Stimulated activated CD4-positive, alpha-beta T cell treated with anti-CD3 and anti-CD28 coated beads, TNF-alpha, amount 100 ng/mL, for 24 hours (primary cell): ENCODE data around the gene TMEM255B.
"Not testable (repeated sequence)": the region's sequence is repeated elsewhere in the genome, so short reads cannot be mapped to it uniquely, and the experiment has no call there.

ENCODE experiments used
- DNase-seq, 3 experiments: peaks; one replicate each; pipeline ENCODE4 v3.0.0-alpha.2; 2020; ENCODE audit warnings: low read depth in 3 of 3

The TMEM255B gene

DNA sequence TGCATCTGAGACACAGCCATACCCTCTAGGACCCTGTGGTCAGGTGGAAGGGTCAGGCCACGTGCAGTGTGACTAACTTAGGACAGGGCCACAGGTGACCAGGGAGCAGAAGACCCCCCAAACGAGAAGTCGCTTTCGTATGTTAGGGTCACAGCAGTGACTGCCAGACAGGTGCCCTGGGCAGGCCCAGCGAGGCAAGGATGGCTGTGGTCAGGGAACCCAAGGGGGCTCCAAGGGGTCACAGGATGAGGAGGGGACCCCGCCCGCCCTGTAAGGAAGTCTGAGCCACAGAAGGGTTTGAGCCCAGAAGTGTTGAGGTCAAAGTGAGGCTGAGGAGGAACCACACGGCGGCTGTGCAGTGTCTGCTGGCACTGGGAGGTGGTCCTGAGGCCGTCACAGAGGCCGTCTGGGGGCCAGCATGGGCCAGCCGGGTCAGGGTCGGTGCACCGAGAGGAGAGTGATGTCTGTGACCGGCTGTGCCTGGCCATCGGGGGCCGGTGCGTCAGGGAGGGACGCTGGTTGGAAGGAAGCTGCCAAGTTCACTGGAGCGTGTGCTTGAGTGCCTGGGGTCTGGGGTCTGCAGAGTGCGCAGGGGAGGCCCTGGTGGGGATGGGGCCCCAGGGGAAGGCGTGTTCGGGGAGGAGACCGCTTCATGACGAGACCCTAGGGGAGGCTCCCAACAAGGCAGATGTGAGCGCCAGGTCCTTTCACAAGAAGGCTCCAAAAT is 24.8 kb upstream of the TMEM255B start:
- no peak for DNase-seq

DNA sequence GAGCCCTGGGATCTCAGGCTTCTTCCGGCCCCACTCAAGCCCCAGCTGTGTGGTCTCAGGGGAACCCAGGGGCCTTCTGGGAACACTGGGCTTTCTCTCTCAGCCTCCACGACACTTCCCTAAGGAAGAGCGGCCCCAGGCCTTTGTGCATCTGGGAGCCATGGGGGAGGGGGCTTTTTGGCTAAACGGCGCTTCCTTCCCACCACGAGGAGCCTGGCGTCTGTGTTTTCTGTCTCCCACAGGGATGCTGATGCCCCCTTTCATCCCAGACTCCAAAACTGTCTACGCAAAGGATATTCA is 24.2 kb upstream of the TMEM255B start:
- DNase-seq: no peak

DNA sequence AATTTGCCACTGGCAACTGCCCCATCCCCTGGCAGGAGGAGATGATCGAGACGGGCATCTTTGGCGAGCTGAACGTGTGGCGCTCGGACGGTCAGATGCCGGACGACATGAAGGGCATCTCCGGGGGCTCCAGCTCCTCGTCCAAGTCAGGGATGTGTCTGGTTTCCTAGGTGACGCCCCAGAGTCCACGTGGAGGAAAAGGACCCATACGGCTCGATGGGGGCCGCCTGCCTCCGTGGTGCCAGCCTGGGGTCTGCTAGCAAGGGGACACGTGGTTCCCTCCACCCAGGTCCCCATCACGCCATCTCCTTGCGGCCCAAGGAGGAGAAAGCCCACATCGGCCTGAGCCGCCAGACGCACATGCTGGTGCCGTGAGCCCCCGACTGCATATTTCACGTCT is 23.8 kb upstream of the TMEM255B start:
- no peak for DNase-seq

- no peak for DNase-seq
Observed at GRCh38 chr13:113735750-113736149, 23.3 kb upstream of the TMEM255B start.

GRCh38 chr13:113736258-113736731 is 22.7 kb upstream of the TMEM255B start:
- no peak for DNase-seq

- no peak for DNase-seq
Observed at GRCh38 chr13:113737803-113738202, 21.2 kb upstream of the TMEM255B start.

GRCh38 chr13:113739527-113740285 is 19.3 kb upstream of the TMEM255B start:
- DNase-seq: no peak

- DNase-seq: no peak
Observed at GRCh38 chr13:113740286-113740556, 18.8 kb upstream of the TMEM255B start.

DNA sequence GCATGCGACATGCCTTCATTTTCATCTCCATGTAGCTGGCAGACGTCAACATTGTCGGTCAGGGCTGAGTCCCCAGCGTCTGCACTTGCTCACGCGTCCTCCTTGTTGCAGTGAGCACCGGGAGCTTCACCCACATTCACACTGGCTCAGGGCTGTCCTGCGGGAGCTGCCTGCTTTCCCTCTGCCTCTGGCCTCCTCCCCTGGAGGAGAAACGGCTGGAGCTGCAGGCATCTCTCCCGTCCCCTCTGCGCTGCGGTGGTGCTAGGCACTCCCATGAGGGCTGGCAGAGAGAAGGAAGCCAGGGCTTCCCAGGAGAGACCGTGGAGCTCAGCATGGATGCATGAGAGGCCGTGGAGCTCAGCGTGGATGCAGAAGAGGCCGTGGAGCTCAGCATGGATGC is 18.4 kb upstream of the TMEM255B start:
- DNase-seq: no peak

DNA sequence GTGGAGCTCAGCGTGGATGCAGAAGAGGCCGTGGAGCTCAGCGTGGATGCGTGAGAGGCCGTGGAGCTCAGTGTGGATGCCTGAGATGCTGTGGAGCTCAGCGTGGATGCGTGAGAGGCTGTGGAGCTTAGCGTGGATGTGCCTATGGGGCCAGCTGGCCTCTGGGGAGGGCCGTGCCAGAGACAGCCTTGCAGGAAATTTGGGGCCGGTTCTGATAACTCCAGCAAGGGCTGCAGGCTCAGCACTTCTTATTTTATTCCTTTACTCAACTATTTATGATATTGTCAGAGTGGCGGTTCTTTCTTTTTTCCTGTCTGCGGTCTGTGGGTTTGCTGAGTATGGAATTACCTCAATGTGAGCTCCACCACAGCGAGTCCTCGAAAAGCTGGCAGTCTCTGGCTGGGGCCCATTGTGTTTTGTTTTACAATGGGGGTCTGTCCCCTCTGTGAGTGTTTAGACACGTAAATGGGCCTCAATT is 17.8 kb upstream of the TMEM255B start:
- no peak for DNase-seq

- DNase-seq: no peak
Observed at GRCh38 chr13:113742000-113742441, 17.0 kb upstream of the TMEM255B start.

GRCh38 chr13:113742445-113743120 is 16.4 kb upstream of the TMEM255B start:
- no peak for DNase-seq

DNA sequence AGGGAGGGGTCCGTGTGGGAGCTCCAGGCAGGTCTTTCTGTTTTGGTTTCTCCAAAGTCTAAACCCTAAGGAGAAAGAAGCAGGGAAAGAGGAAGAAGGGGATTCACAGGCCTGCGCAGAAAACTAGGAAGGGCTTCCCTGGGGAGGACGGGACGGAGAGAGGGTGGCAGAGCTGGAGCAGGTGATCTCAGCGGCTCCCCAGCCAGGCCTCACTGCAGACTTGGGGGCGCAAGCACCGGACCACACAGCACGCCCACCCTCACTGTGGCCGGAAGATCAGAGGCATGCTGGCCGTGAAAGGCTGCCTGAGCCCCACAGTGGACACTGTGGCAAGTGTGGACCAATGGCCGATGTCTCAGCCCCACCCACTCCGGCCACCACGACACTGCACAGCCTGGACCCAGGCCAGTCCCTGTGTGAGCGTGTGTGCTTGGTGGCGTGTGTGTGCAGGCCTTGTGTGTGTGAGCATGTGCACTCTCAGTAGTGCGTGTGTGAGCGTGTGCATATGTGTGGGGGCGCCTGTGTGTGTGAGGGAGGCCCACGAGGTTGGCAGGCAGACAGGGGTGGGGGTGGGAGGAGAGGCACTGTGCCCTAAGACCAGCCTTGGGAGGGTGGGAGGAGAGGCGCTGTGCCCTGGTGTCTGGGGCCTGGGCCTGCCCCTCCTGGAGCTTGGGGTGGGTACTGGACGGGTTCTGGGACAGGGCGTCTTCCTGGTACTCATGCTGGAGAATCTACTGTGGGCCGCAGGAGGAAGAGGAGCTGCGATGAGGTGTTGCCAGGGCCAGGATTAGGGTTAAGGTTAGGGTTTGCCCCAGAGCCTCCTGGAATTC is 15.4 kb upstream of the TMEM255B start:
- DNase-seq: no peak

DNA sequence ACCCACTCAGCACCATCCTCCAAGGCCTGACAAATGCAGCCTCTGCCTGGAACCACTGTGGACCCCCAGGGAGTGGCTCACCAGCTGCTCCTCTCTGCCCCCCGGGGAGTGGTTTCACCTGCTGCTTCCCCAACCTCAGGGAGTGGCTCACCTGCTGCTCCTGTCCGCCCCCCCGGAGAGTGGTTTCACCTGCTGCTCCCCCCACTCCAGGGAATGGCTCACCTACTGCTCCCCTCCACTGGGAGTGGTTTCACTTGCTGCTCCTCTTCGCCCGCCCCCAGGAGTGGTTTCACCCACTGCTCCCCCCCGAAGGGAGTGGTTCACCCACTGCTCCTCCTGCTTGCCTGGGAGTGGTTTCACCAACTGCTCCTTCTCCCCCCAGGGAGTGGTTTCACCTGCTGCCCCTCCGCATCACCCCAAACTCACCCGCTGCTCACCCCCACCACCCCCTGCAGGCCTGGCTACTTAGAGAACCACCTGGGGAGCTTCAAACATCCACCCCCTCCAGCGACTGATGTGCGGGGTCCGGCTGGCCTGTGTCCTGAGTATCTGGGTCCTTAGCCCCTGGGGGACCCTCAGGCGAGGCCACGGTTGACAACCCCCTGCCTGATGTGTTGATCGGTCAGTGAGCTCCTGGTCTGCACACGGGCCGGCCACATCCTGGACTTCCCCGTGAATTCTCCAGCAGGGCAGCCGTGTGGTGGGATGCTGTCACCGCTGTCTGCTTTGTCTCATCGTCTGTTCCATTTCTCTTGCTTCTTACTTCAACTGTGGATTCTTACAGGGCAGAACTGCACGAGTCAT is 14.6 kb upstream of the TMEM255B start:
- DNase-seq: no peak

GRCh38 chr13:113745059-113745458 is 14.0 kb upstream of the TMEM255B start:
- DNase-seq: no peak

DNA sequence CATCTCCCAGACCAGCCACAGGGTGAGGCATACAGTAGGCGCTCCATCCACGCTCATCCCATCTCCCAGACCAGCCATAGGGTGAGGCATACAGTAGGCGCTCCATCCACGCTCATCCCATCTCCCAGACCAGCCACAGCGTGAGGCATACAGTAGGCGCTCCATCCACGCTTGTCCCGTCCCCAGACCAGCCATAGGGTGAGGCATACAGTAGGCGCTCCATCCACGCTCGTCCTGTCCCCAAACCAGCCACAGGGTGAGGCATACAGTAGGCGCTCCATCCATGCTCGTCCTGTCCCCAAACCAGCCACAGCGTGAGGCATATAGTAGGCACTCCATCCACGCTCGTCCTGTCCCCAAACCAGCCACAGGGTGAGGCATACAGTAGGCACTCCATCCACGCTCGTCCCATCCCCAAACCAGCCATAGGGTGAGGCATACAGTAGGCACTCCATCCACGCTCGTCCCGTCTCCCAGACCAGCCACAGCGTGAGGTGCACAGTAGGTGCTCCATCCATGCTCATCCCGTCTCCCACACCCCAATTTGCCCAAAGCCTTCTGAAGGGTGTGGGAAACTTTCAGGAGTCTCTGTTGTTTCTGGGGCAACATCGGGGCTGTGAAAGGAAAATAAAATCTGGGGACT is 13.4 kb upstream of the TMEM255B start:
- DNase-seq: not testable (repeated sequence)

GRCh38 chr13:113746143-113746525 is 12.9 kb upstream of the TMEM255B start:
- no peak for DNase-seq

DNA sequence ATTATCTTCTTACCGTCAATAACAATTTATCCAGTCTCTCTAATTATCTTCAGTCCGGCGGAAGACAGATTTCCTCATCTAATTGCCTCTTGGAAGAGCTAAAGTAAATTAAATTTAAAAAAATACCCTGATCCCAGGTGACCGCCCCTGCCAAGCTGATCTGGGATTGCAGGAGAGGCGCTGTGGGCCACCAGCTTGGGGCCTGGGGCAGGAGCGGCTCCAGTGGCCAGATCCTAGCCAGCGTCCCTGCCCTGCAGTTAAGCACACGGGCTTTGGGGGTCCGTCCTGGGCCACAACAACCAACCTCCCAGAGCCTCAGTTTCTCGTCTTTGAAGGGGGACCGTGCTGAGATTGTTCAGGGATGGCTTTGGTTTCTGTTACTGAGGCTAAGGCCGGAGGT is 12.4 kb upstream of the TMEM255B start:
- no peak for DNase-seq

- no peak for DNase-seq
Observed at GRCh38 chr13:113747291-113747833, 11.7 kb upstream of the TMEM255B start.

GRCh38 chr13:113748101-113748861 is 10.7 kb upstream of the TMEM255B start:
- no peak for DNase-seq
